WERI-Rb-1 (cell line): ENCODE data around the gene FBLN7.

Source experiments
- DNase-seq: peaks from one replicate; pipeline ENCODE4 v3.0.0-alpha.2; 2020
- H3K27ac ChIP-seq: fragments of 250-450 bp; sonication (Bioruptor Pico); 2 replicates; pipeline ENCODE4 v1.5.1; 2020; ENCODE audit warnings: mild to moderate bottlenecking, moderate library complexity
- H3K27me3 ChIP-seq: fragments of 250-450 bp; sonication (Bioruptor Pico); 2 replicates; pipeline ENCODE4 v1.5.1; 2021; ENCODE audit warnings: mild to moderate bottlenecking, low read depth, moderate library complexity; ENCODE audit not compliant: insufficient read depth, severe bottlenecking
- H3K36me3 ChIP-seq: fragments of 250-450 bp; sonication (Bioruptor Pico); 2 replicates; pipeline ENCODE4 v1.5.1; 2020; ENCODE audit warnings: mild to moderate bottlenecking, moderate library complexity
- H3K4me3 ChIP-seq: 2 replicates; pipeline ENCODE4 v1.5.1; 2011; ENCODE audit warnings: low read depth, mild to moderate bottlenecking, control low read depth, low read length
- H3K9me3 ChIP-seq: fragments of 250-450 bp; sonication (Bioruptor Pico); 2 replicates; pipeline ENCODE4 v1.5.1; 2021; ENCODE audit warnings: mild to moderate bottlenecking, moderate library complexity; ENCODE audit not compliant: severe bottlenecking
- TF ChIP-seq, protein P1 (sequence below): IDR thresholded peaks from 2 replicates; pipeline ENCODE4 v1.5.1; 2011; ENCODE audit warnings: low read depth, mild to moderate bottlenecking, control low read depth, inconsistent platforms, low read length

FBLN7 gene, protein sequence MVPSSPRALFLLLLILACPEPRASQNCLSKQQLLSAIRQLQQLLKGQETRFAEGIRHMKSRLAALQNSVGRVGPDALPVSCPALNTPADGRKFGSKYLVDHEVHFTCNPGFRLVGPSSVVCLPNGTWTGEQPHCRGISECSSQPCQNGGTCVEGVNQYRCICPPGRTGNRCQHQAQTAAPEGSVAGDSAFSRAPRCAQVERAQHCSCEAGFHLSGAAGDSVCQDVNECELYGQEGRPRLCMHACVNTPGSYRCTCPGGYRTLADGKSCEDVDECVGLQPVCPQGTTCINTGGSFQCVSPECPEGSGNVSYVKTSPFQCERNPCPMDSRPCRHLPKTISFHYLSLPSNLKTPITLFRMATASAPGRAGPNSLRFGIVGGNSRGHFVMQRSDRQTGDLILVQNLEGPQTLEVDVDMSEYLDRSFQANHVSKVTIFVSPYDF

DNA sequence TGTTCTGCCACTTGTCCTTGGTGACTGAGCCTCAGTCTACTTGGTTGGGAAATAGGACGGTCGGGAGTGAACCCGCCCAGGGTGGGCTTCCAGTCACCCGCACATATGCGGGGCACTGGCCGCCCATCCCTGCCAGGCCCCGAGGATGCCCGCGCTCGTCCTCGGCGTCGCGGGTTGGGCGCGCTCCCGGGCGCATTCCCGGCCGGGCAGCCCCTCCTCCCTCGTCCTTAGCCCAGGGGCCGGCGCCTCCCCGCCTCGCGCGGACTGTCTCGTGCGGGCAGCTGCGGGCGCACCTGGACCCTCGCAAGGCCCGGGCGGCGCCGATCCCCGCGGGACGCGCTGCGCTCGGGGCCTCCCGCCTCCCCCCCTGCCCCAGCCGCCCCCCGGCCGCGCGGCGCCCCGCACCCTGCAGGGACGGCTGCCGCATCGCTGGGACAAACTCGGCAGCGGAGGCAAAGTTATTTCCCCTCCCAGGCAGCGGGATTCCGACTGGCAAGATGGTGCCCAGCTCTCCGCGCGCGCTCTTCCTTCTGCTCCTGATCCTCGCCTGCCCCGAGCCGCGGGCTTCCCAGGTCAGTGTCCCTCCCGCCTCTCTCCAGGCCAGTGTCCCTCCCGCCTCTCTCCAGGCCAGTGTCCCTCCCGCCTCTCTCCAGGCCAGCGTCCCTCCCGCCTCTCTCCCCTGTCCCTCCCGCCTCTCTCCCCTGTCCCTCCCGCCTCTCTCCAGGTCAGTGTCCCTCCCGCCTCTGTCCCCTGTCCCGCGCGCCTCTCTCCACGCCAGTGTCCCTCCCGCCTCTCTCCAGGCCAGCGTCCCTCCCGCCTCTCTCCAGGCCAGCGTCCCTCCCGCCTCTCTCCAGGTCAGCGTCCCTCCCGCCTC, at the start of gene FBLN7:
TSS of gene FBLN7 (plus strand) at position 227 of the 874 bp plus-strand sequence. CDS start at position 498, 271 bp downstream.
- H3K36me3 ChIP-seq, result peaks cover 19% of the 10 kb centered on the region
- peak within 1 kb of the TSS; percentile 51; the same call in 1 of the 2 replicates for H3K27ac ChIP-seq
- H3K4me3 ChIP-seq, result peak within 1 kb of the TSS; percentile 61
- no peaks in the 10 kb centered on the region for H3K27me3 ChIP-seq
- DNase-seq, result peak; percentile 53
- TF ChIP-seq, protein P1, sequence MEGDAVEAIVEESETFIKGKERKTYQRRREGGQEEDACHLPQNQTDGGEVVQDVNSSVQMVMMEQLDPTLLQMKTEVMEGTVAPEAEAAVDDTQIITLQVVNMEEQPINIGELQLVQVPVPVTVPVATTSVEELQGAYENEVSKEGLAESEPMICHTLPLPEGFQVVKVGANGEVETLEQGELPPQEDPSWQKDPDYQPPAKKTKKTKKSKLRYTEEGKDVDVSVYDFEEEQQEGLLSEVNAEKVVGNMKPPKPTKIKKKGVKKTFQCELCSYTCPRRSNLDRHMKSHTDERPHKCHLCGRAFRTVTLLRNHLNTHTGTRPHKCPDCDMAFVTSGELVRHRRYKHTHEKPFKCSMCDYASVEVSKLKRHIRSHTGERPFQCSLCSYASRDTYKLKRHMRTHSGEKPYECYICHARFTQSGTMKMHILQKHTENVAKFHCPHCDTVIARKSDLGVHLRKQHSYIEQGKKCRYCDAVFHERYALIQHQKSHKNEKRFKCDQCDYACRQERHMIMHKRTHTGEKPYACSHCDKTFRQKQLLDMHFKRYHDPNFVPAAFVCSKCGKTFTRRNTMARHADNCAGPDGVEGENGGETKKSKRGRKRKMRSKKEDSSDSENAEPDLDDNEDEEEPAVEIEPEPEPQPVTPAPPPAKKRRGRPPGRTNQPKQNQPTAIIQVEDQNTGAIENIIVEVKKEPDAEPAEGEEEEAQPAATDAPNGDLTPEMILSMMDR, result no peak
- H3K9me3 ChIP-seq, result no peaks in the 10 kb centered on the region

GRCh38 chr2:112089375-112089774, 48.8 kb upstream of the FBLN7 start:
- H3K9me3 ChIP-seq, result no peaks in the 10 kb centered on the region
- DNase-seq, result no peak
- peaks cover 2% of the 10 kb centered on the region; the same call in 1 of the 2 replicates for H3K36me3 ChIP-seq
- H3K27ac ChIP-seq, result no peak overlapping the region
- no peak overlapping the region for H3K4me3 ChIP-seq
- H3K27me3 ChIP-seq, result no peaks in the 10 kb centered on the region
- TF ChIP-seq, protein P1, result no peak

- no peak overlapping the region for H3K4me3 ChIP-seq
- DNase-seq, result no peak
- peaks cover 2% of the 10 kb centered on the region; the same call in 1 of the 2 replicates for H3K36me3 ChIP-seq
- no peak overlapping the region for H3K27ac ChIP-seq
- H3K27me3 ChIP-seq, result no peaks in the 10 kb centered on the region
- TF ChIP-seq, protein P1, result no peak
- H3K9me3 ChIP-seq, result no peaks in the 10 kb centered on the region
Measured at GRCh38 chr2:112092286-112093041, 45.7 kb upstream of the FBLN7 start.

DNA sequence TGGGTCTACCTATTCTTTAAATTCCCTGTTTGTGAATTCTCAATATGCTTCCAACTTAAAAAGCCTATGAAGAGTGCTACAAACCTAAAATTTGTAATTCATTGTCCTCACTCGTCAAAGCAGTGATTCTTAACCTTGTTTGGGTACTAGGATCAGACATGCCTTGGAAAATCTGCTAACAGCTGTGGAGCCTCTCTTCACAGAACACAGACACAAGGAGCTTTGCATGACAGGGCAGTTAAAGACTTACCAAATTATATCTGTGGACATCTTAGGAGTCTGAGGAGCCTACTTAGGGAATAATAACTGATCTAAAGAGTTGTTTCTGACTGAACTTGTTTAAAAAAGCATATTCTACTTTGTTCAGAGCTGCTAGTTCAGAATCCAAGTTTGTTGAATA, 45.0 kb upstream of the FBLN7 start:
- no peak overlapping the region for H3K27ac ChIP-seq
- no peak for DNase-seq
- TF ChIP-seq, protein P1, result no peak
- H3K9me3 ChIP-seq, result no peaks in the 10 kb centered on the region
- peaks cover 2% of the 10 kb centered on the region; the same call in 1 of the 2 replicates for H3K36me3 ChIP-seq
- no peak overlapping the region for H3K4me3 ChIP-seq
- no peaks in the 10 kb centered on the region for H3K27me3 ChIP-seq

GRCh38 chr2:112095681-112096080, 42.5 kb upstream of the FBLN7 start:
- H3K4me3 ChIP-seq, result no peak overlapping the region
- H3K27me3 ChIP-seq, result no peaks in the 10 kb centered on the region
- H3K27ac ChIP-seq, result no peak overlapping the region
- H3K36me3 ChIP-seq, result no peaks in the 10 kb centered on the region; the same call in 1 of the 2 replicates
- DNase-seq, result no peak
- H3K9me3 ChIP-seq, result no peaks in the 10 kb centered on the region
- TF ChIP-seq, protein P1, result no peak
